Measurements from ENCODE around the gene CAPRIN1.

CAPRIN1 gene

DNA sequence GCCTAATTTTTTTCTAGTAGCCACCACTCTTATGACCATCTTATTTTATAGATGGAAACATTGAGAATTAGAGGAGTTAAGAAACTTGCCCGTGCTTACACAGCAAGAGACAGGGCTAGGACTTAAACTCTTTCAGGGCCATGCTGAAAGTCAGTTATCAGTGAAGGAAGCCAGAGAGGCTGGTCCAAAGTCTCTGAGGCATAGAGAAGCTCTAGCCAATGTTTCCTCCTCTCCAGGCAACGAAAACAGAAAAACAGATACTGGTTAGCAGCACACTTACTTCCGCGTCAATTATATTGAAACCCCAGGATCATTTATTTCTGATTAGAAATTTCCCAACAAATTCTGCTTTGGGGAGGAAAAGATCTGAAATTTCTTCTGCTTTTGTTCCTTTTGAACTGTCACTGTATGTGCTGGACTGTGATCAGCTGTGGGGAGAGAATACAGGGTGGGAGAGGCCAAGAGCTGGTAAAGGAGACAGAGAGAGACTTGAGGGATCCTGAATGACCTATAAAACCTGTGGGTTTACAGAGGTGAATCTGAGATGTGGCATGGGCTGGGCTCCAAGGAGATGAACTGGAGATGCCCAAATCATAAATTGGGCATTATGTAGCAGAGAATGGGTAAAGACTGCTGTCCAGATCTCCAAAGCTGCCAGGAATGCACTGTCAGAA, 37.5 kb upstream of the CAPRIN1 start:
- Mint-ChIP-seq H3K36me3 (ENCODE audit: low read depth) (no peaks in the 10 kb centered on the region), H3K9me3 (no peaks in the 10 kb centered on the region), H3K4me1 (no peaks in the 10 kb centered on the region), H3K27ac (no peak overlapping the region), H3K4me3 (no peak overlapping the region), H3K27me3 (ENCODE audit: low read depth, poor library complexity) (peaks cover 6% of the 10 kb centered on the region)
- TF ChIP-seq CTCF (IDR thresholded peaks at IDR 0.05) = no peak
- no peak for DNase-seq

GRCh38 chr11:34021977-34022735, 29.4 kb upstream of the CAPRIN1 start:
- Mint-ChIP-seq H3K36me3 (ENCODE audit: low read depth) (no peaks in the 10 kb centered on the region), H3K9me3 (peaks cover 7% of the 10 kb centered on the region), H3K4me1 (no peaks in the 10 kb centered on the region), H3K27me3 (ENCODE audit: low read depth, poor library complexity) (peaks cover 4% of the 10 kb centered on the region), H3K27ac (no peak overlapping the region), H3K4me3 (no peak overlapping the region)
- DNase-seq = no peak
- TF ChIP-seq CTCF (IDR thresholded peaks at IDR 0.05) = no peak

DNA sequence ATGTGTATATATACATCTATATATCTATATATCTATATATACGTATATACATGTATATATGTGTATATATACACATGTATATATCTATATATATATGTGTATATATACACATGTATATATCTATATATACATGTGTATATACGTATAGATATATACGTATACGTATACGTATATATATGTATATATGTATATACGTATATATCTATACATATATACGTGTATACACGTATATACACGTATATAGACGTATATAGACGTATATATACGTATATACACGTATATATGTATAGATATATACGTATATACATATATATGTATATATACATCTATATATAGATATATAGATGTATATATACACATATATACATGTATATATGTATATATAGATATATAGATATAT, 25.1 kb upstream of the CAPRIN1 start:
- Mint-ChIP-seq H3K36me3 (ENCODE audit: low read depth) (no peaks in the 10 kb centered on the region), H3K9me3 (peaks cover 7% of the 10 kb centered on the region), H3K4me3 (no peak overlapping the region), H3K27me3 (ENCODE audit: low read depth, poor library complexity) (no peaks in the 10 kb centered on the region), H3K27ac (no peak overlapping the region), H3K4me1 (peaks cover 5% of the 10 kb centered on the region)
- no peak for DNase-seq
- TF ChIP-seq CTCF (IDR thresholded peaks at IDR 0.05) = no peak

DNA sequence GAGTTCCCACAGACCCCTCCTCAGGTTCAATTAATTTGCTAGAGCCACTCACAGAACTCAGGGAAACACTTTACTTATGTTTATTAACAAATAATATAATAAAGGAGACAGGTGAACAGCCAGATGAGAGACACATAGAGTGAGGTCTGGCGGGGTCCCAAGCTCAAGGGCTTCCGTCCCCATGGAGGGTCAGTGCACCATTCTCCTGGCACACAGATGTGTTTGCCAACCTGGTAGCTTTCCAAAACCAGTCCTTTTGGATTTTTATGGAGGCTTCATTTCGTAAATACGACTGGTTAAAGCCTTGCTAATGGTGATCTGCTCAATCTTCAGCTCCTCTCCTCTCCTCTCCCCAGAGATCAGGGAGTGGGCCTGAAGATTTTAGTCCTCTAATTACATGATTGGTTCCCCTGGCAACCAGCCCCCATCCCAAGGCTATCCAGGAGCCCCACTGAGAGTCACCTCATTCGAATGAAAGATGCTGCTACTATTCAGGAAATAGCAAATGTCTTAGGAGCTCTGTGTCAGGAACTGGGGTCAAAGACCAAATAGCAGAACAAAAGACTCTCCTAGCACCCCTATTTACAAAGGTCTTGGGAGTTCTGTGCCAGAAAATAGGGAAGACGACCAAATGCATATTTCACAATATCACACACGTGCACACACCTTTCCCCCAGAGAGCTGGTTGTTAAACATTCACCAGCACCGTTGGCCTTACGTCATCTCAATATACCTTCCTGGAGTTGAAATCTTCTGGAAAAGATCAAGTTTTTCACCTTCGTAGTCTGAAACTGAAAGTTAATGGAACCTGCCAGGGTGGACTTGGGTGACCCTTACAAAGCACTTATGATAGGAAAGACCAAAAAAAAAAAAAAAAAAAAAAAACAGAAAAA, 23.8 kb upstream of the CAPRIN1 start:
- Mint-ChIP-seq H3K27me3 (ENCODE audit: low read depth, poor library complexity) (peaks cover 3% of the 10 kb centered on the region), H3K4me1 (peaks cover 5% of the 10 kb centered on the region), H3K27ac (no peak overlapping the region), H3K4me3 (no peak overlapping the region), H3K9me3 (no peaks in the 10 kb centered on the region), H3K36me3 (ENCODE audit: low read depth) (no peaks in the 10 kb centered on the region)
- TF ChIP-seq CTCF (IDR thresholded peaks at IDR 0.05) = no peak
- DNase-seq = no peak

DNA sequence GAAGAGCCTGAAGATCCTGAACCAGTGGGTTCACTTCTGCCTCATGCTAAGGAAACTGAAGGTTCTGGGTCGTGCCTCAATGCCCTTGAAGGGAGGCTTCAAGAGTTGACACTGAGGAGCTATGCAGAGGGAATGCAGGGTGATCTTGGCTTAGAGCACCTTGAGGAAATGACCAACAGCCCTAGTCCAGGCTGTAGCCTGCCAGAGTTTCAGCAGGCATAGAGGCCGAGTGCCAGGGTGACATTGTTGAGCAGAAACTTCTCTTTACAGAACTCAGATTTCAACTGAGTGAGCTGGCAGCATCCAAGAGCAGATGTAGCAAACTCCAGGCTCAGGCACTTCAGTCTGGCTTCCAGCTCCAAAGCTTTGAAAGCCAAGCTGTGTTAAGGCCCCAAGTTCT, 23.1 kb upstream of the CAPRIN1 start:
- peaks cover 5% of the 10 kb centered on the region for H3K4me1 Mint-ChIP-seq
- H3K4me3 Mint-ChIP-seq = no peak overlapping the region
- no peaks in the 10 kb centered on the region for H3K9me3 Mint-ChIP-seq
- H3K36me3 Mint-ChIP-seq (ENCODE audit: low read depth) = no peaks in the 10 kb centered on the region
- H3K27ac Mint-ChIP-seq = no peak overlapping the region
- peaks cover 3% of the 10 kb centered on the region for H3K27me3 Mint-ChIP-seq (ENCODE audit: low read depth, poor library complexity)
- no peak for TF ChIP-seq CTCF (IDR thresholded peaks at IDR 0.05)
- DNase-seq = no peak
